Sciatic nerve (tissue), 2 donors: Measurements from ENCODE around the gene FUCA1. TPM values are rescaled to one million over a fixed set of nuclear protein-coding genes. Genes with fewer than 3 reads are reported as not detected.
A peak's percentile ranks its signal among the peaks of the same experiment; 100 is the strongest.
"Not testable (repeated sequence)": the region's sequence is repeated elsewhere in the genome, so short reads cannot be mapped to it uniquely, and the experiment has no call there.

Source experiments
- ATAC-seq: fragments of 200-7000 bp; cut with Tn5 transposase; one replicate; pipeline ENCODE4 v1.9.1; 2020; ENCODE audit warnings: mild to moderate bottlenecking, moderate library complexity
- DNase-seq: peaks from one replicate; pipeline ENCODE4 v3.0.0-alpha.2; 2020; ENCODE audit warnings: low spot score
- intact Hi-C: fragments of 100-400 bp; cut with DNase I; formaldehyde crosslinking; loops from one replicate; pipeline ENCODE4 v1.14.2; 2022
- total RNA-seq: library from RNA; stranded (reverse); fragmentation: NEBNext Ultra II Directional; extraction: Animal tissue kit (Norgen Biotek cat#: 25700); gene quantifications from one replicate; pipeline ENCODE4 v1.2.1, GENCODE V29; 2021
- donor health status: DM: no; HTN: no; CAD: no.
- donor health status: DM: no; HTN: no; CAD: no.

Gene FUCA1
- total RNA-seq = 22.3 TPM

- ATAC-seq = peak; percentile 98
- intact Hi-C loops = no loop called here
- DNase-seq = peak; percentile 96
Measured at GRCh38 chr1:23867895-23868556, at the start of gene FUCA1. Gene FUCA1 (minus strand): TSS chr1:23868290. CDS start chr1:23868286, 4 bp downstream.

GRCh38 chr1:23916209-23917131 lies 48.4 kb upstream of the FUCA1 start:
- peak; percentile 87 for ATAC-seq
- peak; percentile 72 for DNase-seq
- intact Hi-C loops = no loop called here

- no peak for ATAC-seq
- DNase-seq = no peak
- intact Hi-C loops = no loop called here
Measured at GRCh38 chr1:23915466-23915865, 47.4 kb upstream of the FUCA1 start.

- ATAC-seq (no peak), DNase-seq (no peak)
- intact Hi-C loops = no loop called here
Measured at GRCh38 chr1:23914921-23915320, 46.8 kb upstream of the FUCA1 start.

GRCh38 chr1:23913212-23913880 lies 45.3 kb upstream of the FUCA1 start, which contains the start of gene CNR2:
Gene CNR2 (minus strand): TSS chr1:23913362. CDS start chr1:23875617, 37,745 bp downstream.
- DNase-seq (no peak), ATAC-seq (no peak)
- intact Hi-C loops = no loop called here

GRCh38 chr1:23911921-23912320 lies 43.8 kb upstream of the FUCA1 start:
- intact Hi-C loops = no loop called here
- ATAC-seq = no peak
- no peak for DNase-seq

GRCh38 chr1:23910553-23911246 lies 42.6 kb upstream of the FUCA1 start:
- ATAC-seq (no peak), DNase-seq (no peak)
- intact Hi-C loops = no loop called here

- intact Hi-C loops = no loop called here
- ATAC-seq (no peak), DNase-seq (no peak)
Measured at GRCh38 chr1:23910144-23910543, 42.1 kb upstream of the FUCA1 start.

- no peak for ATAC-seq
- no peak for DNase-seq
- intact Hi-C loops = no loop called here
Measured at GRCh38 chr1:23909412-23909811, 41.3 kb upstream of the FUCA1 start.

GRCh38 chr1:23908453-23909341 lies 40.6 kb upstream of the FUCA1 start:
- DNase-seq (no peak), ATAC-seq (peak; percentile 62)
- intact Hi-C loops = no loop called here

GRCh38 chr1:23906731-23907130 lies 38.6 kb upstream of the FUCA1 start:
- intact Hi-C loops = no loop called here
- no peak for ATAC-seq
- no peak for DNase-seq

GRCh38 chr1:23905461-23906025 lies 37.5 kb upstream of the FUCA1 start:
- intact Hi-C loops = no loop called here
- no peak for DNase-seq
- ATAC-seq = no peak

- intact Hi-C loops = no loop called here
- DNase-seq = no peak
- ATAC-seq = no peak
Measured at GRCh38 chr1:23904748-23905357, 36.8 kb upstream of the FUCA1 start.

GRCh38 chr1:23903754-23904153 lies 35.7 kb upstream of the FUCA1 start:
- intact Hi-C loops = no loop called here
- ATAC-seq (no peak), DNase-seq (no peak)

- intact Hi-C loops = no loop called here
- DNase-seq (no peak), ATAC-seq (no peak)
Measured at GRCh38 chr1:23902321-23903278, 34.5 kb upstream of the FUCA1 start.

- ATAC-seq, intact Hi-C loops, DNase-seq: not testable (repeated sequence)
Measured at GRCh38 chr1:23900017-23900416, 31.9 kb upstream of the FUCA1 start.
